ENCODE results near the gene DOK7.

The DOK7 gene, protein sequence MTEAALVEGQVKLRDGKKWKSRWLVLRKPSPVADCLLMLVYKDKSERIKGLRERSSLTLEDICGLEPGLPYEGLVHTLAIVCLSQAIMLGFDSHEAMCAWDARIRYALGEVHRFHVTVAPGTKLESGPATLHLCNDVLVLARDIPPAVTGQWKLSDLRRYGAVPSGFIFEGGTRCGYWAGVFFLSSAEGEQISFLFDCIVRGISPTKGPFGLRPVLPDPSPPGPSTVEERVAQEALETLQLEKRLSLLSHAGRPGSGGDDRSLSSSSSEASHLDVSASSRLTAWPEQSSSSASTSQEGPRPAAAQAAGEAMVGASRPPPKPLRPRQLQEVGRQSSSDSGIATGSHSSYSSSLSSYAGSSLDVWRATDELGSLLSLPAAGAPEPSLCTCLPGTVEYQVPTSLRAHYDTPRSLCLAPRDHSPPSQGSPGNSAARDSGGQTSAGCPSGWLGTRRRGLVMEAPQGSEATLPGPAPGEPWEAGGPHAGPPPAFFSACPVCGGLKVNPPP

DNA sequence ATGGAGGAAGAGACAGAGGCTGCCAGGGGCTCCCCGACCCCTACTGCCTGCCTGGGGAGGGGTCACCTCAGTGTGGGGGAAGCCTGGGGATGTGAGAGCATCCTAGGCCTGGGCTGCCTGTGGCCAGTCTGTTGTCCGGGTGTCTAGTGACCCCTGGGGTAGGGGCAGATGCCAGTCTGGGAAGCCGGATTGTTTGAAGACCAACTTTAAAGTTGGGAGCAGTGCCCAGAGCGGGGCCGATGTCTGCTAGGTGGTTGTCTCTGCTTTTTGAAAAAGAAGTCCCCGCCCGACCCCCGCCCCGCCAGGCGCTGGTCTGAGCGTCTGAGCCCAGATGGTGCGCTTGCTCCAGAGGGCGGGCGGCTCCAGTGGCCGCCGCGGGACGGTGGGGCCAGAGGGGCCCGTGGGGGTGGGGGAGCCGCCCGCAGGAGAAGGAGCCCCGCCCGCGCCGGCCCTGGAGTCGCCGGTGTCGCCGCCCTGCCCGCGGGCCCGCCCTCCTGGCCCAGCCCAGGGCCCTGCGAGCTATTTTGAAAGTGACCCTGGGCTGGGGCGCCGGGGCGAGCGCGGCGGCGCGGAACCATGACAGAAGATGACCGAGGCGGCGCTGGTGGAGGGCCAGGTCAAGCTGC, at the start of gene DOK7:
DOK7 (plus strand) TSS at position 517 of the 626 bp plus-strand sequence; CDS start at position 587, 70 bp downstream.
- DNase-seq (ENCODE audit: low read depth) = no peak

DNA sequence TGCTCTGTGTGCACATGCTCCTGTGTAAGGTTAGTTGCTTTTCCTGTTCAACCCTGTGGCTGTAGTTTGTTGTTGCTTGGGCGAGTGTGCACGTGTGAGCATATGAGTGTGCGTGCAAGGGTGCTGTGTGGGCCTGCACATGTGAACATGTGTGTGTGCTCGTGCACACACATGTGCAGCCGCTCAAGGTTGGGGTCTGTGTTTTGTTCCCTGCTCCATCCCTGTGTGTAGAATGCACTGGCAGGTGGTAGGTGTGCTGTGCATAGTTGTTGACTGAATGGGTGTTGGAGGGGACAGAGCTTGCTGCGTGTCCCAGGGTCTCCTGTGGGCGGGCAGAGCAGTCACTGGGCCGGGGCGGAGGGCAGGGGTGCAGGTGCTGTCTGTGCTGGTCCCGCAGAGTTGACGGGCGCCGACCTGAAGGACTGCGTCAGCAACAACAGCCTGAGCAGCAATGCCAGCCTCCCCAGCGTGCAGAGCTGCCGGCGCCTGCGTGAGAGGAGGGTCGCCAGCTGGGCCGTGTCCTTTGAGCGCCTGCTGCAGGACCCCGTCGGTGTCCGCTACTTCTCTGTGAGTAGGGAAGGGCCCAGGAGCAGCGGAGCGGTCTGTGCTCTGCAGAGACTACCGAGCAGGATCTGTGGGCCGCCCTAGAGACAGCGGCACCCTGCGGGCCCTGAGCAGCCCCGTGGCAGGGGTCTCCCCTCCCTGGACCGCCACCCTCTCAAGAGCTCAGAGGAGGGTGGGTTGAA, 49.3 kb upstream of the DOK7 start:
- no peak for DNase-seq (ENCODE audit: low read depth)

DNA sequence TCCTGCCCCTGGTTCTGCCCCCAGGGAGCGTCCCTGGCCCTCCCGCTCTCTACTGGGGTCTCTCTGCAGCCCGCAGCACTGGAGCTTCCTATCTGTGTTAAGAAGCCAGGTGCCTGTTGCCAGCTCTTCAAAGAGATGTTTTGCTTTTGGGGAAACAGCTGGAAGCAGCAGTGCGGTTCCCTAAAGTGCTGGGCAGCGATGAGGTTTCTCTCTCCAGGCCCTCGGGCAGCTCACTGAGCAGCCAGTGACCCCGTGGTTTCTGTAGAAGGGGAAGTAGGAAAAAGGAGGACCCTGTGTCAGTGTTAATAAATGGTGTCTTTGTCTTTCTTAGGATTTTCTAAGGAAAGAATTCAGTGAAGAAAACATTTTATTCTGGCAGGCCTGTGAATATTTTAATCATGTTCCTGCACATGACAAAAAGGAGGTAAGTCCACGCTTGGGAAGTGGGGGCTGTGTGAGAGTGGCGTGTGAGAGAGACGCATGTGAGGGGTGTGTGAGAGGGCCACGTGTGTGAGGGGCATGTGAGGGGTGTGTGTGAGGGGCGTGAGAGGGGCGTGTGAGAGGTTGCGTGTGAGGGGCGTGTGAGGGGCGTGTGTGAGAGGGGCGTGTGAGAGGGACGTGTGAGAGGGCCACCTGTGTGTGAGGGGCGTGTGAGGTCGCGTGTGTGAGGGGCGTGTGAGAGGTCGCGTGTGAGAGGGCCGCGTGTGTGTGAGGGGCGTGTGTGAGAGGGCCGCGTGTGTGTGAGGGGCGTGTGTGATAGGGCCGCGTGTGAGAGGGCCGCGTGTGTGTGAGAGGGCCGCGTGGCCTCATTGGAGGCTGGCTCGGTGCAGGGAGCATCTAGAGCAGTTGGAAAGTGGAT, 48.5 kb upstream of the DOK7 start:
- DNase-seq (ENCODE audit: low read depth) = no peak

DNA sequence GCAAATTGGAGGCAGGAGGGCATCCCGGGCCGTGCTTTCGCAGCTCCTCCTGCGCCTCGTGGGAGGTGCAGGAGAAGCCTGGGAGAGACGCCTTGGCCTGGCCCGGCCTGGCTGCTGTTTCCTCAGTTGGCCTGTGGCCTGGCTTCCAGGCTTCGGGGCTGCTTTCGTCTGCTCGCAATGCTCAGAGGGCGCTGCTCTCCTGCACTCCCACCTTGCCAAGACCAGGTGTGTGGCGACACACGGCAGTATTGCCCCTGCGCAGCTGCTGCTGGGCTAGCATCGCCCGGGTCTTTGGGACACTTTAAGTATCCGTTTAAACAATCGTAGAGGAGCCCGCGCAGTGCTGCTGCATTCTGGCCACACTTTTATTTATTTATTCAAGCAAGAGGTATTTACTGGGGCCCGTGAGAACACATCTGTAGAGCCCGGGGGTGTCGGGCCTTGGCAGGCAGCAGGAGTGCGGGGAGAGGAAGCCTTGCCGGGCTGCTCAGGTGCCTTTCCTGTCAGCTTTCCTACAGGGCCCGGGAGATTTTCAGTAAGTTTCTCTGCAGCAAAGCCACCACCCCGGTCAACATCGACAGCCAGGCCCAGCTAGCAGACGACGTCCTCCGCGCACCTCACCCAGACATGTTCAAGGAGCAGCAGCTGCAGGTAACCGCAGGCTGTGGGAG, 47.5 kb upstream of the DOK7 start:
- DNase-seq (ENCODE audit: low read depth) = no peak

DNA sequence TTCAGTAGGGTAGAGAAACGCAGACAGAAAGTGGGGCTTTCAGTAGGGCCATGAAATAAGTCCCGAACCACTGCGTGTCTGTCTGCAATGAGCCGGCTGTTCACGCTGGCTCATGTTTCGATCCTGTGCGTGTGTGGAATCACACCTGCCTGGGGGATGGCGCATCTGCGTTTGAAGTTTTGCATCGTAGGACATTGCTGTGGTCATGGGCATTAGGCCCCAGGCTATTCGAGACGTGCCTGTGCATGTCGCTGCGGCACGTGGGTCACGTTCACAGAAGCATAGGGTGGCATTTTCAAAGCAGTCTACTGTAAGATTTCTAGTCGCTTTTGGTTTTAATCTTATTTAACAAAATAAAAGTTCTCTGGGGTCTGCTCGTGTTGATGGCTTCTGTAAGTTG, 46.8 kb upstream of the DOK7 start:
- no peak for DNase-seq (ENCODE audit: low read depth)

DNA sequence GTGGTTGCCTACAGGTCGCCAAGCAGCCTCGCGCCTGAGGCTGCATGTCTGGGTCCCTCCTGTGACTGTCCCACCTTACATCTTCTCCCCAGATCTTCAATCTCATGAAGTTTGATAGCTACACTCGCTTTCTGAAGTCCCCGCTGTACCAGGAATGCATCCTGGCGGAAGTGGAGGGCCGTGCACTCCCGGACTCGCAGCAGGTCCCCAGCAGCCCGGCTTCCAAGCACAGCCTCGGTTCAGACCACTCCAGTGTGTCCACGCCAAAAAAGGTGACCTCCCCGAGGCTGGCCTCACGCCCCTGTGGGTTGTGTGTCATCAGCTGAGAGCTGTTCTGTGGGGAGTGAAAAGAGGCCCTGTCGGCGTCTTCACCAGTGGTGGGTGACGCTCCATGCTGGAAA, 46.3 kb upstream of the DOK7 start:
- DNase-seq (ENCODE audit: low read depth) = no peak

DNA sequence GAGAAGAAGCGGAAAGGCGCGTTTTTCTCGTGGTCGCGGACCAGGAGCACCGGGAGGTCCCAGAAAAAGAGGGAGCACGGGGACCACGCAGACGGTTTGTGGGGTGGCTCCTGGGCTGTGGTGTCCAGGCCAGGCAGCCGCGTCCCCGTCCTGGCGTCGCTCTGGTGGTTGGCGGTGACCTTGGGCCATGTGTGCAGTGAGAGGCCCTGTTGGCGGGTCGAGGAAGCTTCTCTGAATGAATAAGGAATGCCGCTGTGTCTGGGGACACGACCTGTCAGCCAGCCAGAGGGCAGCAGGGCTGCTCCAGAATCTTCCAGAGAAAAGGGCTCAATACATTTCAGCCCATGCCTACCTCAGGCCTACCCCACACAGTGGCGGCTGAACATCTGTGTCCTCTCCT, 45.7 kb upstream of the DOK7 start:
- DNase-seq (ENCODE audit: low read depth) = no peak

DNA sequence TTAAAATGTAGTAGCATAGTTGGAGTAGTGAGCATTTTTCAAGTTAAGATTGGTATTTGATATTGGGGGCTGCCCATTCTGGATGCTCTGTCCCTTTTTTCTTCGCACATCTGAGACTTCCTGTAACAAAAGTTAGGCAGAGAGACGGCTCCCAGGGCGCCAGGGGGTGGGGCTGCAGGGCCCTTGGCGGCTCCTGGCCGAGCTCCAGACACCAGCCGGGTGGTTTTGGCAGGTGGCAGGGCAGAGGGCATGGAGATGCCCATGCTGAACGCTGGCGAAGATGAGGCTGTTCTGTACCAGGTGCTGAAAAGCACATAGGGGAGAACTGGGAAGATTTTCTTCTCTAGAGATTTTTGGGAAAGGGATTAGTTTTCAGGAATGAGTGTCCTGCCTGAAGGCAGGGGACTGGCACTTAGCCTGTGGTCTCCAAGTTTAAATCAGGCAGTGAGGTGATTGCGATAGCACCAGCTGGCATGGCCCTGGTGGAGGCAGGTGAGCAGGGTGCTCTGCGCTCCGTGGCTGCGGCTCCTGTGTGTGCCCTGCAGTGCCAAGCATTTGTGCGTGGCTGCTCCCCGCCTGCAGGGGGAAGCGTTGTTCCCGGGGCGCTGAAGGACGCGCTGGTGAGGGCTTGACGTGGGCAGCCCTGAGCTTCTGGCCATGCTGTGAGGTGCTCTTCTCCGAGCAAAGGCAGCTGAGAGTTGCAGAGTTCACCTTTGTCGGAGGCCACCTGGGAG, 44.9 kb upstream of the DOK7 start:
- DNase-seq (ENCODE audit: low read depth) = no peak

DNA sequence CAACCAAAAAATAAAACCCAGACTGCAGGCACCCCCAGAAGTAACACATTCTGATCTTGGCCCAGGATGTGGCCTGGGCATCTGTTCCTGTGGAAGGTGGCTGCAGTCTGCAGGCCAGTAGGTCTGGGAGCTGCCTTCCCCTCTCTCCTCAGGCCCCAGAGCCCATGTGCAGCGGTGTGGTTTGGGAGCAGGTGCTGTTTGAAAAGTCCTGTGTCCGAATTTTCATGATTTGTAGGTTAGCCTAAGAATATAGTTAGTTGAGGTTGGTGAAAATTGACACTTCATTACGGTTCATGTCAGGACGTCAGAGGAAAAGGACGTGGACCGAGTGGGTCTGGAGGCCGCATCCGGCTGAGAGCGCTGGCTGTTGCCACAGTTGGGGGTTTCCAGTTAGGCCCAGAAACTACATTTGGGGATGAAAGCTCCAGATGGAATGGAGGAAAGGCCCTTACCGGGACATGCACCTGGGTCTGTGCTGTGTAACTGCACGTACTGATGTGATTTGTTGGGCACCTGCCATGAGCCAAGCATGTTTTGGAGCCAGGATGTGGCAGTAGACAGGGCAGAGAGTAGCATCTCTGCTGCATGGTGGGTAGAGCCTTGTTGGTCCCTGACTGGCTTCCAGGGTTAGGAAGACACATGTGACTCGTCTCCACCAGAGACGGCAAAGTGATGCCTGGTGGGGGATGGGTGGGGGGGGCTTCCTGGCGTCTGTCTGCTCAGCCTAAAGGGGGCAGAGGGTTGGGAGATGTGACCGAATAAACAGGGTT, 43.1 kb upstream of the DOK7 start:
- no peak for DNase-seq (ENCODE audit: low read depth)

DNA sequence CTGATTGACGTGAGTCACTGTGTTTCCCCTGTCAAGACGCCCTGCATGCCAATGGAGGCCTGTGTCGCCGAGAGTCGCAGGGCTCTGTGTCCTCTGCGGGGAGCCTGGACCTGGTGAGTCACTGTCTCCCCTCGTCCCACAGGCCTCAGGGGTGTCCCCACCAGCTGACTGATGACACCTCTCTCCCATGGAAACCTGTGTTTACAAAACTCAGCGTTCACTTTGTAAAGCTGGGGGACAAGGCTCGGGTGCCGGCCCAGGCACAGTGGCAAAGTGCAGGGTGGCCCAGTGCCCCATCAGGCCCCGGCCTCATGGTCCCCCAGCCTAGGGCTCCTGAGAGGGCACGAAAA, 42.5 kb upstream of the DOK7 start:
- no peak for DNase-seq (ENCODE audit: low read depth)

DNA sequence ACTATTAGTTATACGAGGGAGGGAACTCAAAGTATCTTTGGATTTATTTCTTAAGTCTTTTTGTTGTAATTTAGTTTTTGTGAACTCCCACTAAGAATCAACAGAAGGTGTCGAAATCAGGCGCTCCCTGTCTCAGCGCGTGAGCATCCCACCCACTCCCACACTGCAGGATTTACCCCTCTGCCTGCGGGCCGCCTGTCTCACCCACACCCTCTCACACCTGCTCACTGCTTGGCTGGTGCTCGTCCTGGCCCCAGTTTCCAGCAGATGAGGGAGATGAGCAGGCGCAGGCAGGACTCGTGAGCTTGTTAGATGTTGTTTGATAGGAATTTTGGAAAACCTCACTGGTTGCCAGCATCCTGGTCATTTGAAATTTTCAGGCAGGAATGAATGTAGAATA, 42.1 kb upstream of the DOK7 start:
- DNase-seq (ENCODE audit: low read depth) = no peak

DNA sequence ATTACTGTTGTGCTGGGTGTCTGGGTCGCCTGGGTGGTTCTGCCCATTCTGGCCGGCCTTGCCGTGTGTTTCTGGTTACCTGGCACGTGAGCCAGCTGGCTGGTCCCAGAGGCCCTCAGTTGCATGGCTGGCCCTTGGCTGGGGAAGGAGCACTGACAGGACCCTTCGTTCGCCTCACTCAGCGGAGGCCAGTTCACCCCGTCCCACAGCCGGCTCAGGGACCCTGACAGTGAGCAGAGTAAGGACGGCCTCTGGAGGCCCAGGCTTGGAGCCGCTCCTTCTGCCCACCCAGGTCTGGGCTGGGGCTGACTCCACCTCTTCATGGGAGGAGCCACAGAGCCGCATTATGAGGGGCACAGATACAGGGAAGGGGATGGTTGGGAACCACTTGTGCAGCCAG, 41.6 kb upstream of the DOK7 start:
- DNase-seq (ENCODE audit: low read depth) = no peak

DNA sequence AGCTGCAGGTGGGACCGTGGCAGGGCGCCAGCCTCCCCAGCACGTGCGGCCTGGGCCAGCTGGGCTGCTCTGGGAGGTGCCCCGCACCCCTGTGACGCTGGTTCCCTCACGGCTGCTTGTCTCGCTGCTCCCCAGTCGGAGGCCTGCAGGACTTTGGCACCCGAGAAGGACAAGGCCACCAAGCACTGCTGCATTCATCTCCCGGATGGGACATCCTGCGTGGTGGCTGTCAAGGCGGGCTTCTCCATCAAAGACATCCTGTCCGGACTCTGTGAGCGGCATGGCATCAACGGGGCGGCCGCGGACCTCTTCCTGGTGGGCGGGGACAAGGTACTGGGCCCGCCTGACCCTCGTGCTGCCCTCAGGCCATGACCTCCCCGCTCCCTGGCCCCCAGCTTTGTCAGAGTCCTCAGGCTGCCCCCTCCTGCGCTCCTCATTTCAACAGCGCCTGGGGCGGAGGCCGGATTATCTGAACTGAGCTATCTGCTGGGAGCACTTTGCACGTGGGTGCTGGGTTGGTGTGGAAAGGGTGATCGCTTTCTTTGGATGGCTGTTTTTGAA, 40.8 kb upstream of the DOK7 start:
- DNase-seq (ENCODE audit: low read depth) = no peak

DNA sequence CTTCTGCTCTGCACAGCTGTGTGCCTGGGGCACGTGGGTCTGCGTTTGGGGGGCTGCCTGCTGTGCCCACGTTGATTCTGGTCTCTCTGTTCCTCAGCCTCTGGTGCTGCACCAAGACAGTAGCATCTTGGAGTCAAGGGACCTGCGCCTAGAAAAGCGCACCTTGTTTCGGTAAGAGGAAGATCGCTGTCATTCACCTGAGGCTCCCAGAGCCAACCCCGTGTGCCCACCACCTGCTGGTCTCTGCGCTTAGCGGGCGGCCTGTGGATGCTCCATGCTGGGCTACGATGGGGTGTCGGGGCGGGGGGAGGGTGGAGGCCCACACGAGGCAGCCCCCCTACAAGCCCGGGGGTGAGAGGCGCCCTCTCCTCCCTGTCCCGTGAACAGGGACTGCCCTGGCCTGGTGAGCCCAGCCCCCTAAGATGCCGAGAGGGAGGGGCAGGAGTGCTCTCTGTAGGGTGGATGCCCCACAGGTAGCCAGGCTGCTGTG, 40.3 kb upstream of the DOK7 start:
- no peak for DNase-seq (ENCODE audit: low read depth)

DNA sequence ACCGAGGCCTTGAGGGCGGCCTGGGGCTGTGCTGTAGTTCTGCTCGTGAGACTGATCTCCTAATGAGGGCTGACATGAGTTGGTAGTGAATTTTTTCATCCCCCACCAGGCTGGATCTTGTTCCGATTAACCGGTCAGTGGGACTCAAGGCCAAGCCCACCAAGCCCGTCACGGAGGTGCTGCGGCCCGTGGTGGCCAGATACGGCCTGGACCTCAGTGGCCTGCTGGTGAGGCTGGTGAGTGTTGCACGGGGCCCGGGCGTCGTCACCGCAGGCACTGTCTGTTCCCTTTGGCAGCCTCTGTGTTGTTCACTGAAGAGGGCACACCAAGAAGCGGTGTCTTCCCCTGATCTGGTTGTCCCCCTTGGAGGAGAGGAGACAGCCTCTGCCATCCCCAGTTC, 39.7 kb upstream of the DOK7 start:
- no peak for DNase-seq (ENCODE audit: low read depth)

DNA sequence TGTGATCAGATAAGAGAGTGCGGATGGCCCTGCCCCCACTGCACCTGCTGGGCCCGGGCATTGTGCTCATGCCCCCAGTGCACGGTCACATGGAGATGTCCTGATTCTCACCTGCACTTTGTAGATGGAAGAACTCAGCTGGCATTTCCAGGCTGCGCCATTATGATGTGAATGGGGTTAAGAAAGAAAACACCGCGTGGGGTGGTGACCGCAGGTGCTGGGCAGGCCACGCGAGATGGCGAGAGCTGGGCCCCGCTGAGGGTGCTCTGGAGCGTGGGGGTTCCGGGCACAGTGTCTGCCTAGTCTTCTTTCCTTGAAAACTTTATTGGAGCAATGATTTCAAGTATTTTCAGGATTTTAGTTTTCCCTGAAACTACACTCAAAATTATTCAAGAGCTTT, 39.2 kb upstream of the DOK7 start:
- no peak for DNase-seq (ENCODE audit: low read depth)

DNA sequence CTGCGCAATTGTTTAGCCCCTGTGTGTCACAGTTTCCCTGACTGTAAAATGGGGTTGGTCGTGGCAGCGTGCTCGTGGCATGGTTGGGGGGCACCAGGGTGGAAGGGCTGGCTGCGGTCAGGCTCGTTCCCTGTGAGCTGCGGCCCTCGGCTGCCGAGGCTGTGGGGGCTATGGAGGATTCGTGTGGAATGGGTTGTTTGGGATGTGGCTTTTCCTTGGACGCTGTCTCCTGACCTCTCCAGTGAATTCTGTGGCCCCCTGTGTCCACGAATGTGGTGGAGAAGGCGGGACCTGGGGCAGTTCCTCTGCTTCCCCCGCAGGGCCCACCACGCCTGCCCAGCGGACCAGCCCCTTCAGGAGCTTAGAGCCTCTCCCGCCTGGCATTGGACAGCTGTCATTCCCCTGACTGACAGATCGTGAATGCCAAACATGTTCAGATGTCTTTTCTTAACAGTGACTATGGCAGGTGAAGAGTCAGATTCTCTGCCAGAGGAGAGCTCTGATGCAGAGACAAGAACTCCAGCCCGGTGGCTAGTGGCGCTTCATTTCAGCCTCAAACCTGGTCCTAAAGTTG, 38.5 kb upstream of the DOK7 start:
- no peak for DNase-seq (ENCODE audit: low read depth)

DNA sequence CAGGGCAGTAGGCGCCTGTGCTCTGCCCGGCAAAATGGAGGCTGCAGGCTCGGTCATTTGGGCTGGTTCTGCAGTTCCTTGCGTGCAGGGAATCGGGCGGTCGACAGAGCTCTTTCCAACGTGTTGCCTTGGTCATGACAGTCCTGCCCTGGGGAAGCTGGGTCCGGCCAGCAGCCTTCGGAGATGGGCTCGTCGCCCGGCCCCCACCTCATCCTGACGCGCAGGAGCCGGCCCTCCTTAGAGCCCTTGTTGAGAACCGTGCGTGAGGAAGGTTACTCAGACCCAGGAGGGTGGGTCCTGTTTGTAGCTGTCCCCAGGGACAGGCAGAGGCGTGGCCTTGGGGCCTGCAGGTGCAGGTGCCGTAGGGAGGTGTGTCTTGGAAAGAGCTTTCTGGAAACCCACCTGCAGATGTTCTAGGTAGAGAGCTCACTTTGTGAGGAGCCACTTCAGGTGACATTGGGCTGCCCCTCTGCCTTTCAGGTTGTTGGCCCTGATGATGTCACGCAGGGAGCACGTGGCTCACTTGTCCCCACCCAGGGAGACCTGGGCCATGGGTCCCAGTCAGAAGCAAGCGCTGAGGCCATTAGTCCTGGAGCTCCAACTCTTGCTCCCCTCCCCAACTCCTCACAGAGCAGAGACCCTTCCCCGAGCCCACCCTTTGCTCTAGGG, 36.5 kb upstream of the DOK7 start:
- DNase-seq (ENCODE audit: low read depth) = no peak

DNA sequence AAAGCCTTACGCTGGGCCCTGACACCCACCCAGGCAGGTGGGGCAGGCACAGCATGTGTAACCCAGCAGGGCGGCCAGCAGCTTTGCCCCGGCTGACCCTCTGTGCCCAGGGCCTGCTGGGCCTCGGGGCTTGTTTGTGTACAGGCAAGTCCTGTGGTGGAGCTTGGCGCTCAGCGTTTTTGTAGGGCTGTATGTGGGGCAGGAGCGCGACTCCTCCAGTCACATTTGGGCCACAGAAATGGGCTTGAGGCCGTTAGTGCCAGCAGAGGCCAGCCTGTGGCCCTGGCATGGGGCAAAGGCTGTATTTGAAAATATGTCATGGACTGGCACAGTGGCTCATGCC, 36.0 kb upstream of the DOK7 start:
- no peak for DNase-seq (ENCODE audit: low read depth)

Data from ELR (cell line).